Immature natural killer cell (primary cell): ENCODE measurements around the gene PDK4. TPM values are rescaled to one million over a fixed set of nuclear protein-coding genes. Genes with fewer than 3 reads are reported as not detected.
"Not testable (repeated sequence)": the region's sequence is repeated elsewhere in the genome, so short reads cannot be mapped to it uniquely, and the experiment has no call there.

Source experiments
- DNase-seq, 3 donors: peaks; one replicate each; pipeline ENCODE4 v3.0.0; 2022; ENCODE audit warnings: mixed read lengths in 1 of 3
- H3K27ac Mint-ChIP-seq, 6 donors: one replicate each; pipeline ENCODE4 v1.8.0; 2020; ENCODE audit warnings: mixed read lengths in 6 of 6, mild to moderate bottlenecking in 5 of 6, inconsistent platforms in 4 of 6, moderate library complexity in 3 of 6
- H3K27me3 Mint-ChIP-seq, 3 donors: one replicate each; pipeline ENCODE4 v1.8.0; 2020 to 2021; ENCODE audit warnings: low read depth in 3 of 3, mild to moderate bottlenecking in 3 of 3, mixed read lengths in 3 of 3, moderate library complexity in 3 of 3, inconsistent platforms in 1 of 3
- H3K36me3 Mint-ChIP-seq, 3 donors: one replicate each; pipeline ENCODE4 v1.8.0; 2020; ENCODE audit warnings: mixed read lengths in 3 of 3, inconsistent platforms in 2 of 3, mild to moderate bottlenecking in 2 of 3
- H3K4me1 Mint-ChIP-seq, 2 donors: one replicate each; pipeline ENCODE4 v1.8.0; 2020; ENCODE audit warnings: inconsistent platforms in 2 of 2, mild to moderate bottlenecking in 2 of 2, mixed read lengths in 2 of 2, moderate library complexity in 1 of 2
- H3K4me3 Mint-ChIP-seq, 5 donors: one replicate each; pipeline ENCODE4 v1.8.0; 2020; ENCODE audit warnings: mild to moderate bottlenecking in 5 of 5, mixed read lengths in 5 of 5, inconsistent platforms in 3 of 5, moderate library complexity in 3 of 5
- H3K9me3 Mint-ChIP-seq, 6 donors: one replicate each; pipeline ENCODE4 v1.8.0; 2020; ENCODE audit warnings: mild to moderate bottlenecking in 6 of 6, mixed read lengths in 6 of 6, inconsistent platforms in 4 of 6, moderate library complexity in 3 of 6
- polyA plus RNA-seq, 3 donors: library from polyadenylated mRNA; unstranded; fragments of 300-500 nt; fragmentation: Illumina TruSeq; gene quantifications; one replicate each; pipeline ENCODE4 v1.2.3, GENCODE V29; 2021

PDK4 gene
- polyA plus RNA-seq, 3 donors from 2014 or later, result 0.21 to 2.5 (median 0.48) TPM

GRCh38 chr7:95581467-95581866 lies 14.8 kb downstream of the PDK4 start:
- DNase-seq, result no peak
- no peaks in the 10 kb centered on the region for H3K9me3 Mint-ChIP-seq
- H3K4me1 Mint-ChIP-seq, result no peaks in the 10 kb centered on the region
- no peak overlapping the region for H3K27ac Mint-ChIP-seq
- no peak overlapping the region for H3K4me3 Mint-ChIP-seq
- no peaks in the 10 kb centered on the region for H3K36me3 Mint-ChIP-seq
- H3K27me3 Mint-ChIP-seq, result peaks cover 0 to 3% (median 2%) of the 10 kb centered on the region in 3 donors

- no peak overlapping the region for H3K4me3 Mint-ChIP-seq
- H3K27me3 Mint-ChIP-seq, result peaks cover 2 to 3% (median 2%) of the 10 kb centered on the region in 3 donors
- no peaks in the 10 kb centered on the region for H3K4me1 Mint-ChIP-seq
- H3K36me3 Mint-ChIP-seq, result no peaks in the 10 kb centered on the region
- no peak for DNase-seq
- no peaks in the 10 kb centered on the region for H3K9me3 Mint-ChIP-seq
- H3K27ac Mint-ChIP-seq, result no peak overlapping the region
These were observed 17.0 kb downstream of the PDK4 start for GRCh38 chr7:95579318-95579717.

GRCh38 chr7:95578299-95578855 lies 17.9 kb downstream of the PDK4 start:
- Mint-ChIP-seq H3K36me3 (no peaks in the 10 kb centered on the region), H3K27ac (no peak overlapping the region), H3K4me1 (no peaks in the 10 kb centered on the region), H3K4me3 (no peak overlapping the region), H3K27me3 (peaks cover 0 to 3% (median 2%) of the 10 kb centered on the region in 3 donors), H3K9me3 (no peaks in the 10 kb centered on the region)
- DNase-seq, result no peak

- peaks cover 0 to 5% (median 3%) of the 10 kb centered on the region in 3 donors for H3K27me3 Mint-ChIP-seq
- H3K4me1 Mint-ChIP-seq, result no peaks in the 10 kb centered on the region
- H3K9me3 Mint-ChIP-seq, result peaks cover 0 to 5% (median 0%) of the 10 kb centered on the region in 6 donors
- H3K36me3 Mint-ChIP-seq, result no peaks in the 10 kb centered on the region
- no peak overlapping the region for H3K27ac Mint-ChIP-seq
- DNase-seq, result no peak
- no peak overlapping the region for H3K4me3 Mint-ChIP-seq
These were observed 19.2 kb downstream of the PDK4 start for GRCh38 chr7:95577137-95577536.

GRCh38 chr7:95569720-95570119 lies 26.6 kb downstream of the PDK4 start:
- Mint-ChIP-seq H3K36me3 (no peaks in the 10 kb centered on the region), H3K27me3 (peaks cover 0 to 3% (median 0%) of the 10 kb centered on the region in 3 donors), H3K27ac (no peak overlapping the region)

GRCh38 chr7:95560674-95561073 lies 35.6 kb downstream of the PDK4 start:
- DNase-seq, result no peak
- H3K4me1 Mint-ChIP-seq, result no peaks in the 10 kb centered on the region
- H3K36me3 Mint-ChIP-seq, result no peaks in the 10 kb centered on the region
- H3K27ac Mint-ChIP-seq, result no peak overlapping the region
- H3K4me3 Mint-ChIP-seq, result no peak overlapping the region
- H3K9me3 Mint-ChIP-seq, result no peaks in the 10 kb centered on the region
- peaks cover 0 to 2% (median 2%) of the 10 kb centered on the region in 3 donors for H3K27me3 Mint-ChIP-seq

More at GRCh38 chr7:95569720-95570119, 26.6 kb downstream of the PDK4 start:
- Mint-ChIP-seq H3K4me1 (no peaks in the 10 kb centered on the region), H3K9me3 (peaks cover 0 to 5% (median 0%) of the 10 kb centered on the region in 6 donors), H3K4me3 (no peak overlapping the region)
- no peak for DNase-seq

GRCh38 chr7:95558864-95559263 lies 37.5 kb downstream of the PDK4 start:
- Mint-ChIP-seq H3K9me3 (no peaks in the 10 kb centered on the region), H3K4me3 (no peak overlapping the region), H3K27ac (no peak overlapping the region), H3K4me1 (no peaks in the 10 kb centered on the region), H3K27me3 (peaks cover 0 to 2% (median 2%) of the 10 kb centered on the region in 3 donors), H3K36me3 (no peaks in the 10 kb centered on the region)
- DNase-seq, result no peak

GRCh38 chr7:95556777-95557176 lies 39.5 kb downstream of the PDK4 start:
- no peaks in the 10 kb centered on the region for H3K4me1 Mint-ChIP-seq
- no peak overlapping the region for H3K4me3 Mint-ChIP-seq
- H3K36me3 Mint-ChIP-seq, result no peaks in the 10 kb centered on the region
- peaks cover 0 to 3% (median 0%) of the 10 kb centered on the region in 3 donors for H3K27me3 Mint-ChIP-seq
- DNase-seq, result no peak
- H3K27ac Mint-ChIP-seq, result no peak overlapping the region
- H3K9me3 Mint-ChIP-seq, result no peaks in the 10 kb centered on the region

GRCh38 chr7:95553939-95554338 lies 42.4 kb downstream of the PDK4 start:
- DNase-seq, result no peak
- H3K27me3 Mint-ChIP-seq, result peaks cover 0 to 6% (median 2%) of the 10 kb centered on the region in 3 donors
- H3K9me3 Mint-ChIP-seq, result no peaks in the 10 kb centered on the region
- H3K4me1 Mint-ChIP-seq, result no peaks in the 10 kb centered on the region
- no peak overlapping the region for H3K27ac Mint-ChIP-seq
- no peak overlapping the region for H3K4me3 Mint-ChIP-seq
- no peaks in the 10 kb centered on the region for H3K36me3 Mint-ChIP-seq

- peak overlapping the region in 4 of 5 donors; percentile 15 to 64 (median 54) for H3K4me3 Mint-ChIP-seq
- not testable (repeated sequence) for H3K9me3 Mint-ChIP-seq, H3K27me3 Mint-ChIP-seq, H3K36me3 Mint-ChIP-seq, H3K27ac Mint-ChIP-seq, H3K4me1 Mint-ChIP-seq, DNase-seq
These were observed 44.0 kb downstream of the PDK4 start for GRCh38 chr7:95552010-95552926.

- H3K27me3 Mint-ChIP-seq, result peaks cover 0 to 8% (median 2%) of the 10 kb centered on the region in 3 donors
- H3K4me3 Mint-ChIP-seq, result no peak overlapping the region
- H3K4me1 Mint-ChIP-seq, result peaks cover 0 to under 1% of the 10 kb centered on the region in 2 donors
- no peak overlapping the region for H3K27ac Mint-ChIP-seq
- H3K36me3 Mint-ChIP-seq, result no peaks in the 10 kb centered on the region
- DNase-seq, result no peak
- H3K9me3 Mint-ChIP-seq, result no peaks in the 10 kb centered on the region
These were observed 45.8 kb downstream of the PDK4 start for GRCh38 chr7:95550546-95550945.

GRCh38 chr7:95549818-95550529 lies 46.3 kb downstream of the PDK4 start:
- H3K36me3 Mint-ChIP-seq, result no peaks in the 10 kb centered on the region
- peaks cover 0 to 8% (median 2%) of the 10 kb centered on the region in 3 donors for H3K27me3 Mint-ChIP-seq
- no peaks in the 10 kb centered on the region for H3K9me3 Mint-ChIP-seq
- H3K4me3 Mint-ChIP-seq, result no peak overlapping the region
- H3K27ac Mint-ChIP-seq, result peak overlapping the region in 1 of 6 donors; percentile 29
- no peak for DNase-seq
- peaks cover 0 to 3% of the 10 kb centered on the region in 2 donors for H3K4me1 Mint-ChIP-seq

- Mint-ChIP-seq H3K4me1 (peaks cover 0 to 3% of the 10 kb centered on the region in 2 donors), H3K36me3 (no peaks in the 10 kb centered on the region), H3K27ac (no peak overlapping the region), H3K9me3 (no peaks in the 10 kb centered on the region), H3K4me3 (no peak overlapping the region), H3K27me3 (peaks cover 0 to 8% (median 2%) of the 10 kb centered on the region in 3 donors)
- no peak for DNase-seq
These were observed 48.7 kb downstream of the PDK4 start for GRCh38 chr7:95547361-95548348.
